Measurements from ENCODE around the gene OR4N5.
"Not testable (repeated sequence)": the region's sequence is repeated elsewhere in the genome, so short reads cannot be mapped to it uniquely, and the experiment has no call there.

OR4N5 gene

DNA sequence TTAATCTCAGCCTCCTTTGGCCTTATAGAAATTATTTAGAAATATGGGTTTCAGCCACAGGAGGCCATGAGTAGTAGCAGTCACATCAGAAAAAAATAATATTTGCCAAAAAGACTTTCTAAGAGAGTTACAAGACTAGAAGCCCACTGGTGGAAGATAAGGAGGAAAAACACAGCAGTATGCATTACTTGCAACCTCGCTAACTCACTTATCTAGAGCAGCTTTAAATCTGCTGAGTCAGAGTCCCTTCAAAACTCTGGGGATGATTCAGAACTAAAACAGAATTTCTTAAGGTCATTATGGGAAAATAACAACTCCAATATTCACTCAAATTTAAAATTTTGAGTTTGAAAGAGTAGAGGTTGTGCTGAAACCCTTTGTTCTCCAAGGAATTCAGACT lies 21.9 kb upstream of the OR4N5 start:
- Histone ChIP-seq H3K4me3 (replicated peaks; ENCODE audit: low read depth, low read length) (no peak overlapping the region), H3K36me3 (ENCODE audit: control insufficient read depth, insufficient read depth, low read length) (no peaks in the 10 kb centered on the region), H3K27me3 (replicated peaks; ENCODE audit: control insufficient read depth, insufficient read depth, low read length) (no peaks in the 10 kb centered on the region)
- DNase-seq (ENCODE audit: extremely low read depth, insufficient read length), result no peak
- TF ChIP-seq, protein P1, sequence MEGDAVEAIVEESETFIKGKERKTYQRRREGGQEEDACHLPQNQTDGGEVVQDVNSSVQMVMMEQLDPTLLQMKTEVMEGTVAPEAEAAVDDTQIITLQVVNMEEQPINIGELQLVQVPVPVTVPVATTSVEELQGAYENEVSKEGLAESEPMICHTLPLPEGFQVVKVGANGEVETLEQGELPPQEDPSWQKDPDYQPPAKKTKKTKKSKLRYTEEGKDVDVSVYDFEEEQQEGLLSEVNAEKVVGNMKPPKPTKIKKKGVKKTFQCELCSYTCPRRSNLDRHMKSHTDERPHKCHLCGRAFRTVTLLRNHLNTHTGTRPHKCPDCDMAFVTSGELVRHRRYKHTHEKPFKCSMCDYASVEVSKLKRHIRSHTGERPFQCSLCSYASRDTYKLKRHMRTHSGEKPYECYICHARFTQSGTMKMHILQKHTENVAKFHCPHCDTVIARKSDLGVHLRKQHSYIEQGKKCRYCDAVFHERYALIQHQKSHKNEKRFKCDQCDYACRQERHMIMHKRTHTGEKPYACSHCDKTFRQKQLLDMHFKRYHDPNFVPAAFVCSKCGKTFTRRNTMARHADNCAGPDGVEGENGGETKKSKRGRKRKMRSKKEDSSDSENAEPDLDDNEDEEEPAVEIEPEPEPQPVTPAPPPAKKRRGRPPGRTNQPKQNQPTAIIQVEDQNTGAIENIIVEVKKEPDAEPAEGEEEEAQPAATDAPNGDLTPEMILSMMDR (IDR thresholded peaks at IDR 0.05; ENCODE audit: insufficient read depth, low read length, poor library complexity, severe bottlenecking), result no peak

DNA sequence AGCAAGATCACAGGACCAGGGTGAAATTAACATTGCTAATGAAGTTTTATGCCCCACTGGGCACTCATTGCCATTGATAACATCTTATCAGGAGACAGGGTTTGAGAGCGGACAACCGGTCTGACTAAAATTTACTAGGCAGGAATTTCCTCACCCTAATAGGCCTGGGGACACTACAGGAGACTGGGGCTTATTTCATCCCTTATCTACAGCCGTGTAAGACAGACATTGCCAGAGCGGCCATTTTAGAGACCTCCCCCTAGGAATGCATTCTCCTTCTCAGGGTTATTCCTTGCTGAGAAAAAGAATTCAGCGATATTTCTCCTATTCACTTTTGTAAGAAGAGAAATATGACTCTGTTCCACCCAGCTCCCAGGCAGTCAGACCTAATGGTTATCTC lies 19.8 kb upstream of the OR4N5 start:
- TF ChIP-seq, protein P1 (IDR thresholded peaks at IDR 0.05; ENCODE audit: insufficient read depth, low read length, poor library complexity, severe bottlenecking), result no peak
- no peak for DNase-seq (ENCODE audit: extremely low read depth, insufficient read length)
- H3K4me3 ChIP-seq (replicated peaks; ENCODE audit: low read depth, low read length), result no peak overlapping the region
- no peaks in the 10 kb centered on the region for H3K36me3 ChIP-seq (ENCODE audit: control insufficient read depth, insufficient read depth, low read length)
- H3K27me3 ChIP-seq (replicated peaks; ENCODE audit: control insufficient read depth, insufficient read depth, low read length), result no peaks in the 10 kb centered on the region

GRCh38 chr14:20143911-20144310 lies 5.3 kb downstream of the OR4N5 start:
- no peak for DNase-seq (ENCODE audit: extremely low read depth, insufficient read length)

GRCh38 chr14:20144820-20145219 lies 6.2 kb downstream of the OR4N5 start:
- DNase-seq (ENCODE audit: extremely low read depth, insufficient read length), result no peak
- Histone ChIP-seq H3K36me3 (ENCODE audit: control insufficient read depth, insufficient read depth, low read length) (no peaks in the 10 kb centered on the region), H3K27me3 (replicated peaks; ENCODE audit: control insufficient read depth, insufficient read depth, low read length) (no peaks in the 10 kb centered on the region), H3K4me3 (replicated peaks; ENCODE audit: low read depth, low read length) (no peak overlapping the region)
- TF ChIP-seq, protein P1 (IDR thresholded peaks at IDR 0.05; ENCODE audit: insufficient read depth, low read length, poor library complexity, severe bottlenecking), result no peak

More at GRCh38 chr14:20143911-20144310, 5.3 kb downstream of the OR4N5 start:
- Histone ChIP-seq H3K27me3 (replicated peaks; ENCODE audit: control insufficient read depth, insufficient read depth, low read length) (no peaks in the 10 kb centered on the region), H3K36me3 (ENCODE audit: control insufficient read depth, insufficient read depth, low read length) (no peaks in the 10 kb centered on the region), H3K4me3 (replicated peaks; ENCODE audit: low read depth, low read length) (no peak overlapping the region)
- TF ChIP-seq, protein P1 (IDR thresholded peaks at IDR 0.05; ENCODE audit: insufficient read depth, low read length, poor library complexity, severe bottlenecking), result no peak

- H3K36me3 ChIP-seq (ENCODE audit: control insufficient read depth, insufficient read depth, low read length), result no peaks in the 10 kb centered on the region
- no peaks in the 10 kb centered on the region for H3K27me3 ChIP-seq (replicated peaks; ENCODE audit: control insufficient read depth, insufficient read depth, low read length)
- no peak overlapping the region for H3K4me3 ChIP-seq (replicated peaks; ENCODE audit: low read depth, low read length)
- no peak for DNase-seq (ENCODE audit: extremely low read depth, insufficient read length)
- TF ChIP-seq, protein P1 (IDR thresholded peaks at IDR 0.05; ENCODE audit: insufficient read depth, low read length, poor library complexity, severe bottlenecking), result no peak
Measured at GRCh38 chr14:20164462-20164861, 25.8 kb downstream of the OR4N5 start.

- TF ChIP-seq, protein P1 (IDR thresholded peaks at IDR 0.05; ENCODE audit: insufficient read depth, low read length, poor library complexity, severe bottlenecking), result no peak
- H3K4me3 ChIP-seq (replicated peaks; ENCODE audit: low read depth, low read length), result no peak overlapping the region
- no peak for DNase-seq (ENCODE audit: extremely low read depth, insufficient read length)
- H3K27me3 ChIP-seq (replicated peaks; ENCODE audit: control insufficient read depth, insufficient read depth, low read length), result no peaks in the 10 kb centered on the region
- no peaks in the 10 kb centered on the region for H3K36me3 ChIP-seq (ENCODE audit: control insufficient read depth, insufficient read depth, low read length)
Measured at GRCh38 chr14:20167091-20167490, 28.5 kb downstream of the OR4N5 start.

DNA sequence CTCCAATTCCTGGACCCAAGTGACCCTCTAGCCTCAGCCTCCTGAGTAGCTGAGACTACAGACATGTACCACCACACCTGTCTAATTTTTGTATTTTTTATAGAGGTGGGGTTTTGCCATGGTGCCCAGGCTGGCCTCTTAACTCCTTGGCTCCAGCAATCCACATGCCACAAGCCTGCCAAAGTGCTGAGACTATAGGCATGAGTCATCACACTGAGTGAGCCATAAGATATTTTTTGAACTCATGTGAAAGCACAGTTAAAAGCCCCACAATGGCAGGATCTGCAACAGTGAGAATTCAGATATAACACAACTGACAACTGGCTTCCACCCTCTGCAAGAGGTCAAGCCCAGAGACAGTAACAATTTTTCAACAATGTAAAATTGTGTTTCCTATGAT lies 31.2 kb downstream of the OR4N5 start:
- not testable (repeated sequence) for DNase-seq (ENCODE audit: extremely low read depth, insufficient read length); H3K27me3 ChIP-seq (replicated peaks; ENCODE audit: control insufficient read depth, insufficient read depth, low read length); H3K36me3 ChIP-seq (ENCODE audit: control insufficient read depth, insufficient read depth, low read length); H3K4me3 ChIP-seq (replicated peaks; ENCODE audit: low read depth, low read length)

GRCh38 chr14:20174205-20174604 lies 35.6 kb downstream of the OR4N5 start:
- not testable (repeated sequence) for H3K27me3 ChIP-seq (replicated peaks; ENCODE audit: control insufficient read depth, insufficient read depth, low read length); DNase-seq (ENCODE audit: extremely low read depth, insufficient read length); H3K36me3 ChIP-seq (ENCODE audit: control insufficient read depth, insufficient read depth, low read length); H3K4me3 ChIP-seq (replicated peaks; ENCODE audit: low read depth, low read length)
